A549 (cell line): ENCODE measurements around the gene AEBP1. TPM values are rescaled to one million over a fixed set of nuclear protein-coding genes. Genes with fewer than 3 reads are reported as not detected.

ENCODE experiments used
- ATAC-seq, 2 experiments: fragments of 200-7000 bp in 1 of 2; fragments of >200 bp in 1 of 2; cut with Nextera tagmentation in 1 of 2; cut with Tn5 transposase in 1 of 2; 3 replicates each; pipeline versions ENCODE4 v1.8.0 to v1.9.1; 2018 to 2020; ENCODE audit warnings: mild to moderate bottlenecking in 1 of 2, moderate library complexity in 1 of 2
- CTCF ChIA-PET: fragments of 300-600 bp; sonication (Branson Sonifier 250); formaldehyde crosslinking; extraction: SDS; loops from one replicate; lab custom pipeline; 2021; ENCODE audit warnings: antibody characterized with exemption, inconsistent platforms; lab: Yijun Ruan, JAX
- POLR2A ChIA-PET: fragments of 350-600 bp; formaldehyde crosslinking; extraction: SDS; loops from one replicate; lab custom pipeline; 2021; ENCODE audit warnings: antibody characterized with exemption, inconsistent platforms; lab: Yijun Ruan, JAX
- DNase-seq, 2 experiments: peaks; one replicate each; pipeline versions ENCODE4 v3.0.0 to v3.0.0-alpha.2; 2011 to 2016; ENCODE audit warnings: low read depth in 1 of 2, low spot score in 1 of 2
- FAIRE-seq: peaks from 2 replicates; lab custom pipeline; 2011; peaks lifted over from hg19 to GRCh38; lab: Jason Lieb, UNC
- H3K27ac ChIP-seq, 2 experiments: fragments of >200 bp; sonication (Bioruptor Twin); formaldehyde crosslinking; 3 replicates each; pipeline ENCODE4 v1.5.1; 2016 to 2017
- H3K4me1 ChIP-seq: fragments of >200 bp; sonication (Bioruptor Twin); formaldehyde crosslinking; 3 replicates; pipeline ENCODE4 v1.6.1; 2016
- H3K4me2 ChIP-seq: fragments of >200 bp; sonication (Bioruptor Twin); formaldehyde crosslinking; 3 replicates; pipeline ENCODE4 v1.6.1; 2016
- H3K4me3 ChIP-seq: fragments of >200 bp; sonication (Bioruptor Twin); formaldehyde crosslinking; 3 replicates; pipeline ENCODE4 v1.5.1; 2016
- H3K9me3 ChIP-seq: fragments of >200 bp; sonication (Bioruptor Twin); formaldehyde crosslinking; 3 replicates; pipeline ENCODE4 v1.6.1; 2016
- ATOH8 ChIP-seq: fragments of 250-450 bp; sonication (Bioruptor Pico); IDR thresholded peaks from 2 replicates; pipeline ENCODE4 v1.5.0; 2020; ENCODE audit warnings: low read depth, mild to moderate bottlenecking, moderate library complexity
- BCL3 ChIP-seq: fragments of >200 bp; sonication (Bioruptor Twin); formaldehyde crosslinking; IDR thresholded peaks from 3 replicates; pipeline ENCODE4 v1.6.1; 2016
- EHF ChIP-seq: fragments of 250-450 bp; sonication (Bioruptor Pico); IDR thresholded peaks from 2 replicates; pipeline ENCODE4 v1.5.0; 2020; ENCODE audit warnings: mild to moderate bottlenecking
- EP300 ChIP-seq, 2 experiments: fragments of >200 bp; sonication (Bioruptor Twin); formaldehyde crosslinking; IDR thresholded peaks; 2 replicates in 1 of 2; 3 replicates in 1 of 2; pipeline ENCODE4 v1.6.1; 2016 to 2017
- HOXB5 ChIP-seq: fragments of 250-450 bp; sonication (Bioruptor Pico); IDR thresholded peaks from 2 replicates; pipeline ENCODE4 v1.5.0; 2020; ENCODE audit warnings: mild to moderate bottlenecking, moderate library complexity
- JUN ChIP-seq, 2 experiments: fragments of >200 bp; sonication (Bioruptor Twin); formaldehyde crosslinking; IDR thresholded peaks; 2 replicates in 1 of 2; 3 replicates in 1 of 2; pipeline ENCODE4 v1.6.1; 2016 to 2017
- MYC ChIP-seq: IDR thresholded peaks from 2 replicates; pipeline ENCODE4 v1.6.1; 2012; ENCODE audit warnings: mild to moderate bottlenecking, inconsistent platforms, low read length, improper control_type of control experiment, borderline replicate concordance
- NPAS2 ChIP-seq: fragments of 250-450 bp; sonication (Bioruptor Pico); IDR thresholded peaks from 2 replicates; pipeline ENCODE4 v1.8.0; 2022; ENCODE audit warnings: mild to moderate bottlenecking, moderate library complexity, borderline replicate concordance
- NR3C1 ChIP-seq: fragments of >200 bp; sonication (Bioruptor Twin); formaldehyde crosslinking; IDR thresholded peaks from 3 replicates; pipeline ENCODE4 v1.6.1; 2017
- POLR2AphosphoS2 ChIP-seq: conservative IDR thresholded peaks from 2 replicates; pipeline ENCODE4 v1.6.1; 2012; ENCODE audit warnings: low read length, improper control_type of control experiment, inconsistent platforms
- RAD21 ChIP-seq, 2 experiments: fragments of >200 bp in 1 of 2; sonication (Bioruptor Twin) in 1 of 2; formaldehyde crosslinking in 1 of 2; IDR thresholded peaks in 1 of 2; conservative IDR thresholded peaks in 1 of 2; 2 replicates in 1 of 2; 3 replicates in 1 of 2; pipeline ENCODE4 v1.6.1; 2012 to 2018; ENCODE audit warnings: inconsistent platforms in 1 of 2
- RFX5 ChIP-seq: fragments of 450-650 bp; IDR thresholded peaks from 2 replicates; pipeline ENCODE4 v1.7.1; 2014; ENCODE audit warnings: antibody characterized with exemption, mild to moderate bottlenecking, moderate library complexity
- ZC3H11A ChIP-seq: fragments of 450-650 bp; IDR thresholded peaks from 2 replicates; pipeline ENCODE4 v1.6.1; 2014; ENCODE audit warnings: antibody characterized with exemption, mild to moderate bottlenecking
- WGBS: methylation state at CpG from one replicate; pipeline ENCODE4 v1.1.6; 2017; ENCODE audit errors: missing lambda C conversion rate; 5-methylcytosine and 5-hydroxymethylcytosine counted together
- polyA plus RNA-seq, 4 experiments: library from polyadenylated mRNA; depleted of rRNA in 3 of 4; stranded (reverse); fragments of >200 nt; fragmentation: RNase III in 1 of 4; extraction: RNeasy Plus Mini Kit Qiagen cat#74134 plus additional on column Dnase treatment in 1 of 4; gene quantifications; 2 replicates in 3 of 4; 3 replicates in 1 of 4; pipeline ENCODE4 v1.2.3, GENCODE V29; 2011 to 2017
- TF ChIP-seq, protein P1 (sequence below): IDR thresholded peaks from 2 replicates; pipeline ENCODE4 v1.6.1; 2012
- TF ChIP-seq, protein P2 (sequence below): fragments of >200 bp; sonication (Bioruptor Twin); formaldehyde crosslinking; IDR thresholded peaks from 2 replicates; pipeline ENCODE4 v1.6.1; 2016
- TF ChIP-seq, protein P3 (sequence below): fragments of 150-350 bp; IDR thresholded peaks from 2 replicates; pipeline ENCODE4 v1.6.1; 2014; ENCODE audit warnings: low read depth, mild to moderate bottlenecking, low read length
- TF ChIP-seq, protein P4 (sequence below): fragments of 200-600 bp; sonication (generic); IDR thresholded peaks from 2 replicates; pipeline ENCODE4 v1.6.1; 2016; ENCODE audit warnings: antibody characterized with exemption, mild to moderate bottlenecking, moderate library complexity

The AEBP1 gene
- polyA plus RNA-seq, 2 of the 4 experiments (the other 2 are of a cell fraction): not detected

DNA sequence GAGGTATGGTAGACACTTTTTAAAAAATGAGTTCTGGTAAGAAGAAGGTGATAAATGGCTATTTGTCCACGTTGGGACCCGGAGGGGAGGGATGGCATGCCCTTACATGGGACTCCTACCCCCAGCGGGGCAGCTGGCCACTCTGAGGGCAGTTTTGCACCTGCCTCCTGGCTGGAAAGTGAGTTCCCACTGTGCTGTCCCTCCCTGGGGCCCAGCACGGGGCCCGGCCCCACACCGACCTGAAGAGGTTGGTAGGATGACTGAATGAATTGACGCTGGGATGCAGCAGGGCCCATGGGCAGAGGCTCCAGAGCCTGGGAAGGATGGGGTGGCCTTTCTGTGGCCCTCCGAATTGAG is 601 bp upstream of the AEBP1 start (continued):
- TF ChIP-seq HOXB5 (CRISPR knock-in tag): no peak
- no peak for TF ChIP-seq JUN (IDR thresholded peaks at IDR 0.05)
- no peak for TF ChIP-seq POLR2AphosphoS2

DNA sequence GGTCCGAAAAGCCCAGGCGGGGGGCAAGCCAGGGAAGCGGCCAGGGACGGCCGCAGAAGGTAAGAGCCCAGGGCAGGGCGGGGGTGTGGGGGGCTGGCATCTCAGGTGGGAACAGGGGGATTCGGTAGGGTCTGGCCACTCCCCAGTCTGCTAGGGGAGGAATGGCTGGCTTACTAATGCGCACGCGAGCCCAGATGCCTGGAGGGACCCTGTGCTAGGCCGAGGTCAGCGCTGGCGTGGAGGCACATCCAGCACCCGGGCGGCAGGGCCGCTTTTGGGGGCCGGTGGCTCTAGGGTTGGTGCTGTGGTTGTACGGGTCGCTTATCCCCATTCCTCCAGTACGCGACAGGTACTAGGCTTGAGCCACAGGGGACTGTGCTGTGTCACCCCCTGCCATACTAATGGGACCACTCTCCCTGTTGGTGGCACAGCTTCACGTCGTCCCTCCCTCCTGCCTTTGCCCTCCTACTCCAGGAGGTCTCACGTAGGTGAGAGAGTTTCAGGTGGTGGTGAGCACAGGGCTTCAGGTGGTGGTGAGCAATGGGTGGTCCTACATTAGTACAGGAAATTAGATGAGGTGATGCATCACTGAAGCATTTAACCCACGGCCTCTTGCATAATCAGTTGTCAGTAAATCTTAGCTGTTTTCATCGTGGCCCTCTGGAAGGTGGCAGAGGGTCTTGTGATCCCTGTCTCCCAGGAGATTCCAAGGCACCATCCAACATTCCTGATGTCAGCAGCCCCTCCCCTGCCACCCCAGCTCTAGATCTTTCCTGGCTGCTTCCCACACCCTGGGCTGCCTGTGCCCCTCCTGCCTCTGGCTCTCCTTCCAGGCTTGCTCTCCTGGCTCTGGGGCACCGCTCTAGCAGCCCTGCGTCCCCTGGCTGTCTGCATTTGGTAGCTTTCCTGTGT is 971 bp downstream of the AEBP1 start:
- FAIRE-seq: no peak

DNA sequence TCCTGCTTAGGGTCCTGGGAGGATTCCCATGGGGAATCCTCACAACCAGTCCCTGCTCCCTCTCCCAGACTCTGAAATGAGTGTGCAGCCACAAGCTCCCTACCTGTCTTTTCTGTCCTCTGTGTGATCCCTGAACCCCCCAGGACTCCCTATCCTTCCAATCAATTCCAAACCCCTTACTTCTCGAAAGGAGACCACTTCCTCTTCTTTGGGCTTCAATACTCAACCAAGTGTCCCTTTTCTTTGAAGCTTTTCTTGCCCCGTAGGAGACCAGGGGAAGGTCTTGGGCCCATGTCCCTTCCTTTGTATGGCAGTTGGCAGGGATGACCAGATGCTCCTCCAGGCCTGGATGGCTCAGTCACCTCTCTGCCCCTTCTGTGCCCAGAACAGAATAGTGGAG is 1.7 kb downstream of the AEBP1 start:
- 78% methylated on average over 2 of the region's 2 CpGs for WGBS
- TF ChIP-seq, protein P1, sequence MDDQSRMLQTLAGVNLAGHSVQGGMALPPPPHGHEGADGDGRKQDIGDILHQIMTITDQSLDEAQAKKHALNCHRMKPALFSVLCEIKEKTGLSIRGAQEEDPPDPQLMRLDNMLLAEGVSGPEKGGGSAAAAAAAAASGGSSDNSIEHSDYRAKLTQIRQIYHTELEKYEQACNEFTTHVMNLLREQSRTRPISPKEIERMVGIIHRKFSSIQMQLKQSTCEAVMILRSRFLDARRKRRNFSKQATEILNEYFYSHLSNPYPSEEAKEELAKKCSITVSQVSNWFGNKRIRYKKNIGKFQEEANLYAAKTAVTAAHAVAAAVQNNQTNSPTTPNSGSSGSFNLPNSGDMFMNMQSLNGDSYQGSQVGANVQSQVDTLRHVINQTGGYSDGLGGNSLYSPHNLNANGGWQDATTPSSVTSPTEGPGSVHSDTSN: no peak
- no peak for TF ChIP-seq MYC
- TF ChIP-seq ZC3H11A: no peak
- TF ChIP-seq, protein P2, sequence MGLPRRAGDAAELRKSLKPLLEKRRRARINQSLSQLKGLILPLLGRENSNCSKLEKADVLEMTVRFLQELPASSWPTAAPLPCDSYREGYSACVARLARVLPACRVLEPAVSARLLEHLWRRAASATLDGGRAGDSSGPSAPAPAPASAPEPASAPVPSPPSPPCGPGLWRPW: no peak
- TF ChIP-seq NPAS2 (CRISPR knock-in tag): no peak
- no peak for TF ChIP-seq RFX5
- TF ChIP-seq, protein P3, sequence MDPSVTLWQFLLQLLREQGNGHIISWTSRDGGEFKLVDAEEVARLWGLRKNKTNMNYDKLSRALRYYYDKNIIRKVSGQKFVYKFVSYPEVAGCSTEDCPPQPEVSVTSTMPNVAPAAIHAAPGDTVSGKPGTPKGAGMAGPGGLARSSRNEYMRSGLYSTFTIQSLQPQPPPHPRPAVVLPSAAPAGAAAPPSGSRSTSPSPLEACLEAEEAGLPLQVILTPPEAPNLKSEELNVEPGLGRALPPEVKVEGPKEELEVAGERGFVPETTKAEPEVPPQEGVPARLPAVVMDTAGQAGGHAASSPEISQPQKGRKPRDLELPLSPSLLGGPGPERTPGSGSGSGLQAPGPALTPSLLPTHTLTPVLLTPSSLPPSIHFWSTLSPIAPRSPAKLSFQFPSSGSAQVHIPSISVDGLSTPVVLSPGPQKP: no peak
- TF ChIP-seq NR3C1: no peak
- no peak for TF ChIP-seq RAD21 (conservative IDR thresholded peaks at IDR 0.05 in 1 of 2, IDR thresholded peaks at IDR 0.05 in 1 of 2)
- no peak for TF ChIP-seq BCL3
- no peak for TF ChIP-seq EHF
- TF ChIP-seq, protein P4, sequence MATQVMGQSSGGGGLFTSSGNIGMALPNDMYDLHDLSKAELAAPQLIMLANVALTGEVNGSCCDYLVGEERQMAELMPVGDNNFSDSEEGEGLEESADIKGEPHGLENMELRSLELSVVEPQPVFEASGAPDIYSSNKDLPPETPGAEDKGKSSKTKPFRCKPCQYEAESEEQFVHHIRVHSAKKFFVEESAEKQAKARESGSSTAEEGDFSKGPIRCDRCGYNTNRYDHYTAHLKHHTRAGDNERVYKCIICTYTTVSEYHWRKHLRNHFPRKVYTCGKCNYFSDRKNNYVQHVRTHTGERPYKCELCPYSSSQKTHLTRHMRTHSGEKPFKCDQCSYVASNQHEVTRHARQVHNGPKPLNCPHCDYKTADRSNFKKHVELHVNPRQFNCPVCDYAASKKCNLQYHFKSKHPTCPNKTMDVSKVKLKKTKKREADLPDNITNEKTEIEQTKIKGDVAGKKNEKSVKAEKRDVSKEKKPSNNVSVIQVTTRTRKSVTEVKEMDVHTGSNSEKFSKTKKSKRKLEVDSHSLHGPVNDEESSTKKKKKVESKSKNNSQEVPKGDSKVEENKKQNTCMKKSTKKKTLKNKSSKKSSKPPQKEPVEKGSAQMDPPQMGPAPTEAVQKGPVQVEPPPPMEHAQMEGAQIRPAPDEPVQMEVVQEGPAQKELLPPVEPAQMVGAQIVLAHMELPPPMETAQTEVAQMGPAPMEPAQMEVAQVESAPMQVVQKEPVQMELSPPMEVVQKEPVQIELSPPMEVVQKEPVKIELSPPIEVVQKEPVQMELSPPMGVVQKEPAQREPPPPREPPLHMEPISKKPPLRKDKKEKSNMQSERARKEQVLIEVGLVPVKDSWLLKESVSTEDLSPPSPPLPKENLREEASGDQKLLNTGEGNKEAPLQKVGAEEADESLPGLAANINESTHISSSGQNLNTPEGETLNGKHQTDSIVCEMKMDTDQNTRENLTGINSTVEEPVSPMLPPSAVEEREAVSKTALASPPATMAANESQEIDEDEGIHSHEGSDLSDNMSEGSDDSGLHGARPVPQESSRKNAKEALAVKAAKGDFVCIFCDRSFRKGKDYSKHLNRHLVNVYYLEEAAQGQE: no peak
- no peak for TF ChIP-seq ATOH8
- Histone ChIP-seq H3K4me1 (peaks cover 8% of the 10 kb centered on the region; the same call in 1 of the 3 replicates), H3K27ac (0 out of 6 replicates have a peak overlapping the region, but pooled peaks of 1 of the 2 experiments have one; percentile 5), H3K9me3 (no peaks in the 10 kb centered on the region), H3K4me3 (no peak overlapping the region), H3K4me2 (no peak overlapping the region)
- FAIRE-seq (no peak), ATAC-seq (no peak; a peak in 1 of 6 replicates), DNase-seq (no peak)
- POLR2A ChIA-PET: no interaction called here
- CTCF ChIA-PET: interaction anchor here (0.8 to 0.9 kb wide), 2 partner anchors 12 to 33 kb away, joined by 3 to 4 read pairs; no protein-coding TSS in a partner anchor

More for the DNA sequence above, 971 bp downstream of the AEBP1 start:
- POLR2A ChIA-PET: no interaction called here
- H3K4me1 ChIP-seq: peaks cover 12% of the 10 kb centered on the region; the same call in 1 of the 3 replicates
- TF ChIP-seq EP300 (IDR thresholded peaks at IDR 0.05): no peak
- no peak overlapping the region for H3K4me3 ChIP-seq
- H3K4me2 ChIP-seq: peak overlapping the region; percentile 46
- WGBS: 72% methylated on average over 11 of the region's 28 CpGs
- H3K27ac ChIP-seq: peak overlapping the region in 1 of 2 experiments; percentile 64; a peak in 3 of 6 replicates
- CTCF ChIA-PET: interaction anchor here (0.8 to 0.9 kb wide), 2 partner anchors 12 to 32 kb away, joined by 3 to 4 read pairs; no protein-coding TSS in a partner anchor
- H3K9me3 ChIP-seq: no peaks in the 10 kb centered on the region
- peak in 1 of 2 experiments; percentile 17; a peak in 3 of 6 replicates for ATAC-seq
- DNase-seq: no peak
